K562 (cell line): Measurements from ENCODE around the gene RECK. TPM values are rescaled to one million over a fixed set of nuclear protein-coding genes. Genes with fewer than 3 reads are reported as not detected.

ENCODE experiments used
- ATAC-seq: fragments of 200-7000 bp; cut with Tn5 transposase; 3 replicates; pipeline ENCODE4 v1.9.1; 2020; ENCODE audit warnings: moderate library complexity
- BruUV-seq: library from RNA; stranded (reverse); fragments of 400-500 nt; replicated peaks from 2 replicates; lab custom pipeline; 2021; lab: Mats Ljungman, UMichigan
- CTCF ChIA-PET: fragments of 300-600 bp; formaldehyde crosslinking; extraction: SDS; loops from one replicate; lab custom pipeline; 2021; ENCODE audit warnings: low intra/inter-chr PET ratio; lab: Yijun Ruan, JAX
- POLR2A ChIA-PET: fragments of 300-600, 350-650 bp; sonication (Branson Sonifier 250); formaldehyde crosslinking; extraction: SDS; loops from one replicate; lab custom pipeline; 2021; ENCODE audit warnings: antibody characterized with exemption, inconsistent platforms; lab: Yijun Ruan, JAX
- DNase-seq, 4 experiments: peaks; one replicate each; pipeline versions ENCODE4 v3.0.0 to v3.0.0-alpha.2; 2011 to 2018; ENCODE audit warnings: low spot score in 3 of 4, mixed read lengths in 3 of 4; ENCODE audit errors: extremely low read depth in 1 of 4
- FAIRE-seq: peaks from 2 replicates; lab custom pipeline; 2011; peaks lifted over from hg19 to GRCh38; lab: Jason Lieb, UNC
- H2AFZ ChIP-seq: 2 replicates; pipeline ENCODE4 v1.6.0; 2011; ENCODE audit warnings: low read depth, low read length, control low read depth, inconsistent platforms
- H3K27ac ChIP-seq: fragments of 200-600 bp; 3 replicates; pipeline ENCODE4 v1.8.0; 2011; ENCODE audit warnings: low read depth, mild to moderate bottlenecking, control low read depth, inconsistent platforms, low read length, moderate library complexity, mixed read lengths; ENCODE audit errors: extremely low read depth
- H3K27me3 ChIP-seq, 2 experiments: fragments of 300-600 bp in 1 of 2; 2 replicates in 1 of 2; 3 replicates in 1 of 2; pipeline versions ENCODE4 v1.6.0 to v1.8.0; 2011; ENCODE audit warnings: inconsistent platforms in 2 of 2, low read length in 2 of 2, mild to moderate bottlenecking in 1 of 2, mixed read lengths in 1 of 2, moderate library complexity in 1 of 2; ENCODE audit not compliant: control insufficient read depth in 2 of 2, insufficient read depth in 2 of 2
- H3K36me3 ChIP-seq: fragments of 300-600 bp; 3 replicates; pipeline ENCODE4 v1.8.0; 2011; ENCODE audit warnings: mild to moderate bottlenecking, low read length, inconsistent platforms; ENCODE audit not compliant: control insufficient read depth, insufficient read depth
- H3K4me1 ChIP-seq, 2 experiments: fragments of 200-600 bp in 1 of 2; replicated peaks in 1 of 2; 2 replicates in 1 of 2; 3 replicates in 1 of 2; pipeline versions ENCODE4 v1.5.1 to v1.8.0; 2011; ENCODE audit warnings: inconsistent platforms in 2 of 2, low read length in 2 of 2, mild to moderate bottlenecking in 1 of 2, mixed read lengths in 1 of 2, moderate library complexity in 1 of 2; ENCODE audit not compliant: control insufficient read depth in 2 of 2, insufficient read depth in 2 of 2
- H3K4me2 ChIP-seq: 2 replicates; pipeline ENCODE4 v1.6.1; 2011; ENCODE audit warnings: low read length, control low read depth, inconsistent platforms, mixed read lengths; ENCODE audit not compliant: insufficient read depth
- H3K4me3 ChIP-seq: fragments of 200-600 bp; sonication (generic), shearing (Covaris generic); 2 replicates; pipeline ENCODE4 v1.5.1; 2016; ENCODE audit warnings: control low read depth, inconsistent platforms
- H3K79me2 ChIP-seq: fragments of 200-600 bp; 3 replicates; pipeline ENCODE4 v1.8.0; 2011; ENCODE audit warnings: low read length, inconsistent platforms; ENCODE audit not compliant: control insufficient read depth, insufficient read depth
- H3K9ac ChIP-seq, 2 experiments: 2 replicates each; pipeline versions ENCODE4 v1.6.0 to v1.6.1; 2011; ENCODE audit warnings: low read depth in 2 of 2, low read length in 2 of 2, control low read depth in 1 of 2, inconsistent platforms in 1 of 2, mild to moderate bottlenecking in 1 of 2, mixed read lengths in 1 of 2; ENCODE audit not compliant: insufficient read depth in 1 of 2
- H3K9me1 ChIP-seq: one replicate; pipeline ENCODE4 v1.6.0; 2011; ENCODE audit warnings: inconsistent platforms, mild to moderate bottlenecking, low read length, moderate library complexity; ENCODE audit not compliant: control insufficient read depth, insufficient read depth
- H3K9me3 ChIP-seq: replicated peaks from 2 replicates; pipeline ENCODE4 v1.5.1; 2011; ENCODE audit warnings: low read depth, low read length, inconsistent platforms; ENCODE audit not compliant: control insufficient read depth, insufficient read depth
- H4K20me1 ChIP-seq: replicated peaks from 2 replicates; pipeline ENCODE4 v1.6.1; 2011; ENCODE audit warnings: low read length, inconsistent platforms, mixed read lengths; ENCODE audit not compliant: control insufficient read depth, insufficient read depth
- BRCA1 ChIP-seq, 2 experiments: fragments of 450-650 bp in 1 of 2; sonication (generic) in 1 of 2; formaldehyde crosslinking in 1 of 2; IDR thresholded peaks; 2 replicates each; pipeline versions ENCODE4 v1.5.0 to v1.6.1; 2017 to 2020; ENCODE audit warnings: mild to moderate bottlenecking in 1 of 2, missing genetic modification reagents in 1 of 2
- FOXA1 ChIP-seq: fragments of 450-650 bp; IDR thresholded peaks from 2 replicates; pipeline ENCODE4 v1.6.1; 2016; ENCODE audit warnings: mild to moderate bottlenecking, borderline replicate concordance
- GATAD2A ChIP-seq: fragments of 450-650 bp; IDR thresholded peaks from 2 replicates; pipeline ENCODE4 v1.6.1; 2017
- GATAD2B ChIP-seq: fragments of 450-650 bp; IDR thresholded peaks from 2 replicates; pipeline ENCODE4 v1.6.1; 2017; ENCODE audit warnings: mild to moderate bottlenecking, borderline replicate concordance
- HDGF ChIP-seq: fragments of 450-650 bp; IDR thresholded peaks from 2 replicates; pipeline ENCODE4 v1.6.1; 2016
- KLF13 ChIP-seq: fragments of 450-650 bp; IDR thresholded peaks from 2 replicates; pipeline ENCODE4 v1.6.1; 2016; ENCODE audit warnings: missing genetic modification characterization, low read depth, mild to moderate bottlenecking, missing compliant biosample characterization, moderate library complexity, borderline replicate concordance
- L3MBTL2 ChIP-seq: fragments of 450-650 bp; IDR thresholded peaks from 2 replicates; pipeline ENCODE4 v1.6.1; 2016; ENCODE audit warnings: mild to moderate bottlenecking, moderate library complexity
- MBD2 ChIP-seq: sonication (generic); IDR thresholded peaks from 2 replicates; pipeline ENCODE4 v1.6.1; 2016; ENCODE audit warnings: low read depth, borderline replicate concordance
- RBM39 ChIP-seq: fragments of 200-400 bp; formaldehyde crosslinking; optimal IDR thresholded peaks from 2 replicates; pipeline ENCODE3; 2018; ENCODE audit warnings: low read depth, low read length
- RHOXF2B ChIP-seq: fragments of 250-450 bp; sonication (Bioruptor Pico); conservative IDR thresholded peaks from 2 replicates; pipeline ENCODE4 v1.5.1; 2021
- SMAD4 ChIP-seq: fragments of 250-450 bp; sonication (Bioruptor Pico); conservative IDR thresholded peaks from 2 replicates; pipeline ENCODE4 v1.8.0; 2021; ENCODE audit warnings: inconsistent platforms, mild to moderate bottlenecking, moderate library complexity
- SMARCA5 ChIP-seq: fragments of 450-650 bp; IDR thresholded peaks from 2 replicates; pipeline ENCODE4 v1.6.1; 2016
- ZC3H8 ChIP-seq: fragments of 450-650 bp; IDR thresholded peaks from 2 replicates; pipeline ENCODE4 v1.6.1; 2017
- ZNF431 ChIP-seq: sonication (generic); formaldehyde crosslinking; IDR thresholded peaks from 2 replicates; pipeline ENCODE4 v1.8.0; 2022; ENCODE audit warnings: mild to moderate bottlenecking, missing genetic modification reagents
- WGBS: fragments of 100-300 bp; shearing (Covaris generic); methylation state at CpG from one replicate; pipeline ENCODE4 v1.1.6; 2016; ENCODE audit warnings: low coverage, mixed read lengths; ENCODE audit not compliant: insufficient coverage; ENCODE audit errors: missing lambda C conversion rate; 5-methylcytosine and 5-hydroxymethylcytosine counted together
- in situ Hi-C: fragments of 300-500 bp; cut with MboI; formaldehyde crosslinking; loops from 4 replicates; pipeline ENCODE4 v1.15.0; 2018; ENCODE audit warnings: inconsistent platforms, mixed read lengths
- intact Hi-C: fragments of 100-400 bp; cut with micrococcal nuclease; formaldehyde crosslinking; loops from 2 replicates; pipeline ENCODE4 v1.14.2; 2022
- polyA plus RNA-seq, 8 experiments: library from polyadenylated mRNA; depleted of rRNA in 4 of 8; stranded (reverse) in 5 of 8; unstranded in 3 of 8; fragments of >200 nt; fragmentation: Nextera tagmentation in 2 of 8; fragmentation: Illumina TruSeq in 1 of 8; extraction: Ambion mirVana in 2 of 8; extraction: Trizol in 1 of 8; gene quantifications; 2 replicates each; pipeline versions ENCODE4 v1.2.1 to v1.2.3, GENCODE V29; 2011 to 2014; ENCODE audit warnings: inconsistent platforms in 1 of 8, missing spikeins in 1 of 8
- total RNA-seq, 7 experiments: library from RNA; depleted of rRNA in 6 of 7; stranded (reverse); fragments of >200 nt in 6 of 7; fragmentation: Illumina TruSeq in 2 of 7; extraction: Trizol in 2 of 7; gene quantifications; 2 replicates each; pipeline versions ENCODE4 v1.2.1 to v1.2.3, GENCODE V29; 2011 to 2021; ENCODE audit warnings: low replicate concordance in 1 of 7
- TF ChIP-seq, protein P1 (sequence below): fragments of 250-450 bp; sonication (Bioruptor Pico); IDR thresholded peaks from 2 replicates; pipeline ENCODE4 v1.9.0; 2021; ENCODE audit warnings: mild to moderate bottlenecking
- TF ChIP-seq, protein P2 (sequence below): fragments of 200-400 bp; formaldehyde crosslinking; IDR thresholded peaks from 2 replicates; pipeline ENCODE4 v1.6.1; 2017; ENCODE audit warnings: mild to moderate bottlenecking, low read depth, low read length, moderate library complexity
- TF ChIP-seq, protein P3 (sequence below): fragments of 450-650 bp; formaldehyde crosslinking; IDR thresholded peaks from 2 replicates; pipeline ENCODE4 v1.4.0; 2022; ENCODE audit warnings: mild to moderate bottlenecking, moderate library complexity

RECK gene
- total and polyA plus RNA-seq, 9 of the 15 experiments (the other 6 are each of a cell fraction or from before 2014, with no cell fraction given) = 0.04 to 0.36 (median 0.16) TPM

DNA sequence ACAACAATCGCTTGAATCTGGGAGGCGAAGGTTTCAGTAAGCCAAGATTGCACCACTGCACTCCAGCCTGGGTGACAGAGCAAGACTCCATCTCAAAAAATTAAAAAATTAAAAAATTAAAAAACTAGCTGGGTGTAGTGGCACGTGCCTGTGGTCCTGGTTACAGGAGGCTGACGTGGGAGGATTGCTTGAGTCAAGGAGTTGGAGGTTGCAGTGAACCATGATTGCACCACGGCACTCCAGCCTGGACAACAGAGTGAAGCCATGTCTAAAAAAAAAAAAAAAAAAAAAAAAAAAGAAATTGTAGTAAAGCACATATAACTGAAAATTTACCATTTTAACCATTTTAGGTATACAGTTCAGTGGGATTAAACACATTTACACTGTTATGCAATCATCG, 119.4 kb downstream of the RECK start:
- intact Hi-C loops = no loop called here
- TF ChIP-seq ZC3H8 (no peak), RHOXF2B (CRISPR knock-in tag) (no peak), GATAD2A (no peak), GATAD2B (no peak), BRCA1 (IDR thresholded peaks at IDR 0.05) (no peak), BRCA1 (CRISPR knock-in tag; IDR thresholded peaks at IDR 0.05) (no peak), FOXA1 (no peak), ZNF431 (CRISPR knock-in tag) (no peak), KLF13 (tag) (no peak), SMARCA5 (no peak), HDGF (no peak), MBD2 (no peak), L3MBTL2 (no peak), SMAD4 (CRISPR knock-in tag) (no peak), RBM39 (no peak)
- TF ChIP-seq, protein P1, sequence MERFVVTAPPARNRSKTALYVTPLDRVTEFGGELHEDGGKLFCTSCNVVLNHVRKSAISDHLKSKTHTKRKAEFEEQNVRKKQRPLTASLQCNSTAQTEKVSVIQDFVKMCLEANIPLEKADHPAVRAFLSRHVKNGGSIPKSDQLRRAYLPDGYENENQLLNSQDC = no peak
- TF ChIP-seq, protein P2, sequence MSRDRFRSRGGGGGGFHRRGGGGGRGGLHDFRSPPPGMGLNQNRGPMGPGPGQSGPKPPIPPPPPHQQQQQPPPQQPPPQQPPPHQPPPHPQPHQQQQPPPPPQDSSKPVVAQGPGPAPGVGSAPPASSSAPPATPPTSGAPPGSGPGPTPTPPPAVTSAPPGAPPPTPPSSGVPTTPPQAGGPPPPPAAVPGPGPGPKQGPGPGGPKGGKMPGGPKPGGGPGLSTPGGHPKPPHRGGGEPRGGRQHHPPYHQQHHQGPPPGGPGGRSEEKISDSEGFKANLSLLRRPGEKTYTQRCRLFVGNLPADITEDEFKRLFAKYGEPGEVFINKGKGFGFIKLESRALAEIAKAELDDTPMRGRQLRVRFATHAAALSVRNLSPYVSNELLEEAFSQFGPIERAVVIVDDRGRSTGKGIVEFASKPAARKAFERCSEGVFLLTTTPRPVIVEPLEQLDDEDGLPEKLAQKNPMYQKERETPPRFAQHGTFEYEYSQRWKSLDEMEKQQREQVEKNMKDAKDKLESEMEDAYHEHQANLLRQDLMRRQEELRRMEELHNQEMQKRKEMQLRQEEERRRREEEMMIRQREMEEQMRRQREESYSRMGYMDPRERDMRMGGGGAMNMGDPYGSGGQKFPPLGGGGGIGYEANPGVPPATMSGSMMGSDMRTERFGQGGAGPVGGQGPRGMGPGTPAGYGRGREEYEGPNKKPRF = no peak
- TF ChIP-seq, protein P3, sequence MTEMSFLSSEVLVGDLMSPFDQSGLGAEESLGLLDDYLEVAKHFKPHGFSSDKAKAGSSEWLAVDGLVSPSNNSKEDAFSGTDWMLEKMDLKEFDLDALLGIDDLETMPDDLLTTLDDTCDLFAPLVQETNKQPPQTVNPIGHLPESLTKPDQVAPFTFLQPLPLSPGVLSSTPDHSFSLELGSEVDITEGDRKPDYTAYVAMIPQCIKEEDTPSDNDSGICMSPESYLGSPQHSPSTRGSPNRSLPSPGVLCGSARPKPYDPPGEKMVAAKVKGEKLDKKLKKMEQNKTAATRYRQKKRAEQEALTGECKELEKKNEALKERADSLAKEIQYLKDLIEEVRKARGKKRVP (CRISPR knock-in tag) = no peak
- Histone ChIP-seq H3K9me3 (0 out of 2 replicates have a peak, but pooled peaks cover 1% of the 10 kb centered on the region), H3K9me1 (no peaks in the 10 kb centered on the region), H3K4me3 (no peak overlapping the region), H3K79me2 (no peaks in the 10 kb centered on the region), H3K9ac (no peak overlapping the region), H3K27me3 (no peaks in the 10 kb centered on the region), H3K36me3 (no peaks in the 10 kb centered on the region), H2AFZ (no peak overlapping the region), H3K4me2 (no peak overlapping the region), H3K27ac (no peak overlapping the region), H3K4me1 (peaks cover 0 to 3% of the 10 kb centered on the region in 2 experiments; a peak in 3 of 5 replicates), H4K20me1 (no peaks in the 10 kb centered on the region)
- FAIRE-seq = no peak
- DNase-seq = no peak
- no TSS peak for BruUV-seq
- ATAC-seq = no peak
- ChIA-PET POLR2A (interaction anchor here (0.7 kb wide), 1 partner anchor 13 kb away, joined by 4 read pairs; no protein-coding TSS in a partner anchor), CTCF (no interaction called here)
- WGBS = 93% methylated on average over 3 of the region's 6 CpGs
- in situ Hi-C loops = no loop called here
